Endodermal cell (in vitro differentiated cells): Measurements from ENCODE around the gene RPL10L. TPM values are rescaled to one million over a fixed set of nuclear protein-coding genes. Genes with fewer than 3 reads are reported as not detected.

Experiments
- DNase-seq: peaks from one replicate; pipeline ENCODE4 v3.0.0-alpha.2; 2017
- H3K27ac ChIP-seq: 2 replicates; pipeline ENCODE4 v1.5.1; 2013; ENCODE audit warnings: mild to moderate bottlenecking, low read depth, low read length, moderate library complexity
- H3K27me3 ChIP-seq: 2 replicates; pipeline ENCODE4 v1.6.1; 2013; ENCODE audit warnings: mild to moderate bottlenecking, low read length, moderate library complexity; ENCODE audit not compliant: insufficient read depth, control insufficient read depth, poor library complexity, severe bottlenecking
- H3K36me3 ChIP-seq: 2 replicates; pipeline ENCODE4 v1.7.0; 2013; ENCODE audit warnings: mild to moderate bottlenecking, low read length, moderate library complexity; ENCODE audit not compliant: control insufficient read depth, insufficient read depth
- H3K4me1 ChIP-seq: one replicate; pipeline ENCODE4 v1.7.0; 2013; ENCODE audit warnings: low read length; ENCODE audit not compliant: control insufficient read depth, insufficient read depth
- H3K4me3 ChIP-seq: 2 replicates; pipeline ENCODE4 v1.5.1; 2013; ENCODE audit warnings: mild to moderate bottlenecking, low read length, moderate library complexity
- H3K9ac ChIP-seq: 2 replicates; pipeline ENCODE4 v1.6.1; 2013; ENCODE audit warnings: mild to moderate bottlenecking, low read length, moderate library complexity; ENCODE audit not compliant: poor library complexity, severe bottlenecking; ENCODE audit errors: extremely low read depth
- H3K9me3 ChIP-seq: 2 replicates; pipeline ENCODE4 v1.6.1; 2013; ENCODE audit warnings: mild to moderate bottlenecking, low read length, moderate library complexity; ENCODE audit not compliant: control insufficient read depth
- H3K27ac Mint-ChIP-seq: 2 replicates; pipeline ENCODE4 v1.8.0; 2020; ENCODE audit warnings: mixed read lengths
- H3K27me3 Mint-ChIP-seq: 2 replicates; pipeline ENCODE4 v1.8.0; 2021; ENCODE audit warnings: mild to moderate bottlenecking, mixed read lengths; ENCODE audit not compliant: insufficient read depth
- H3K36me3 Mint-ChIP-seq: 2 replicates; pipeline ENCODE4 v1.8.0; 2020; ENCODE audit warnings: low read depth, mixed read lengths
- H3K4me1 Mint-ChIP-seq: 2 replicates; pipeline ENCODE4 v1.8.0; 2020; ENCODE audit warnings: mixed read lengths
- H3K4me3 Mint-ChIP-seq: 2 replicates; pipeline ENCODE4 v1.8.0; 2020; ENCODE audit warnings: mild to moderate bottlenecking, moderate library complexity, mixed read lengths
- H3K9me3 Mint-ChIP-seq: 2 replicates; pipeline ENCODE4 v1.8.0; 2020; ENCODE audit warnings: mild to moderate bottlenecking, mixed read lengths
- CTCF ChIP-seq: fragments of 200-600 bp; sonication (generic); conservative IDR thresholded peaks from 2 replicates; pipeline ENCODE4 v1.5.0; 2021; ENCODE audit warnings: antibody characterized with exemption, mild to moderate bottlenecking
- WGBS, 2 experiments: methylation state at CpG; one replicate each; pipeline versions ENCODE4 v1.1.5 to v1.1.7; 2013; ENCODE audit warnings: missing lambda C conversion rate in 2 of 2, mixed read lengths in 1 of 2; ENCODE audit not compliant: insufficient coverage in 1 of 2, insufficient read length in 1 of 2; 5-methylcytosine and 5-hydroxymethylcytosine counted together
- long read RNA-seq, 4 experiments: library from polyadenylated mRNA in 2 of 4; library from RNA in 1 of 4; library from capped mRNA in 1 of 4; stranded (forward) in 3 of 4; unstranded in 1 of 4; transcript quantifications; one replicate each; pipeline ENCODE4 v2.0.0, GENCODE V29; 2020 to 2021; ENCODE audit warnings: inconsistent platforms in 1 of 4
- polyA plus RNA-seq, 2 experiments: library from polyadenylated mRNA; stranded (reverse); fragments of 50-300 nt; gene quantifications; one replicate each; pipeline ENCODE4 v1.2.3, GENCODE V29; 2013
- total RNA-seq, 2 donors: library from RNA; stranded (reverse); fragmentation: NEBNext Ultra II Directional in 1 of 2; extraction: Animal tissue kit (Norgen Biotek cat#: 25700) in 1 of 2; gene quantifications; 2 replicates in 1 of 2; 3 replicates in 1 of 2; pipeline ENCODE4 v1.2.1, GENCODE V29; 2021

The RPL10L gene
- total RNA-seq = not detected
- polyA plus RNA-seq (2013, experiment 1 of 2) = not detected
- polyA plus RNA-seq (2013, experiment 2 of 2) = not detected
- long read RNA-seq, experiment 1 = 0 reads
- long read RNA-seq, experiment 2 = 0 reads
- long read RNA-seq, experiment 3 = 0 reads
- long read RNA-seq, experiment 4 = 0 reads

GRCh38 chr14:46651526-46652144 lies at the start of gene RPL10L:
TSS of gene RPL10L (minus strand) at chr14:46651781. CDS start at chr14:46651736, 45 bp downstream.
- Mint-ChIP-seq H3K27ac (no peak within 1 kb of the TSS), H3K4me1 (no peaks in the 10 kb centered on the region), H3K27me3 (no peaks in the 10 kb centered on the region), H3K4me3 (no peak within 1 kb of the TSS), H3K36me3 (no peaks in the 10 kb centered on the region), H3K9me3 (peaks cover 3% of the 10 kb centered on the region)
- no peak within 1 kb of the TSS for H3K27ac ChIP-seq
- no peaks in the 10 kb centered on the region for H3K27me3 ChIP-seq
- H3K4me1 ChIP-seq = no peaks in the 10 kb centered on the region
- peak; percentile 77 for DNase-seq
- WGBS, 2 experiments = 96 to 99% methylated on average over 25 to 36 of the region's 36 CpGs
- H3K9me3 ChIP-seq = no peaks in the 10 kb centered on the region
- no peak within 1 kb of the TSS for H3K4me3 ChIP-seq
- no peak within 1 kb of the TSS for H3K9ac ChIP-seq
- TF ChIP-seq CTCF = peak; percentile 66
- no peaks in the 10 kb centered on the region for H3K36me3 ChIP-seq

GRCh38 chr14:46691819-46692218 lies 40.2 kb upstream of the RPL10L start:
- peaks cover 8% of the 10 kb centered on the region for H3K4me1 Mint-ChIP-seq
- no peaks in the 10 kb centered on the region for H3K9me3 Mint-ChIP-seq
- H3K36me3 ChIP-seq = no peaks in the 10 kb centered on the region
- TF ChIP-seq CTCF = no peak
- no peak overlapping the region for H3K4me3 ChIP-seq
- no peak overlapping the region for H3K4me3 Mint-ChIP-seq
- no peaks in the 10 kb centered on the region for H3K36me3 Mint-ChIP-seq
- H3K27ac ChIP-seq = no peak overlapping the region
- WGBS, 2 experiments = 89 to 93% methylated on average over 3 of the region's 3 CpGs
- H3K4me1 ChIP-seq = no peaks in the 10 kb centered on the region
- H3K9me3 ChIP-seq = no peaks in the 10 kb centered on the region
- H3K27me3 Mint-ChIP-seq = no peaks in the 10 kb centered on the region
- H3K27me3 ChIP-seq = no peaks in the 10 kb centered on the region
- no peak overlapping the region for H3K9ac ChIP-seq
- no peak for DNase-seq
- no peak overlapping the region for H3K27ac Mint-ChIP-seq

GRCh38 chr14:46686652-46687051 lies 35.1 kb upstream of the RPL10L start:
- no peaks in the 10 kb centered on the region for H3K36me3 ChIP-seq

More at GRCh38 chr14:46686652-46687051, 35.1 kb upstream of the RPL10L start:
- H3K9me3 Mint-ChIP-seq = peaks cover 26% of the 10 kb centered on the region
- no peaks in the 10 kb centered on the region for H3K36me3 Mint-ChIP-seq
- H3K27ac ChIP-seq = no peak overlapping the region
- no peaks in the 10 kb centered on the region for H3K27me3 Mint-ChIP-seq
- H3K27ac Mint-ChIP-seq = no peak overlapping the region
- H3K4me3 ChIP-seq = no peak overlapping the region
- WGBS, 2 experiments = 97 to 100% methylated on average over 1 to 4 of the region's 4 CpGs
- DNase-seq = no peak
- H3K4me1 ChIP-seq = no peaks in the 10 kb centered on the region
- H3K4me1 Mint-ChIP-seq = no peaks in the 10 kb centered on the region
- peaks cover 25% of the 10 kb centered on the region for H3K9me3 ChIP-seq
- TF ChIP-seq CTCF = no peak
- no peak overlapping the region for H3K4me3 Mint-ChIP-seq
- H3K9ac ChIP-seq = no peak overlapping the region
- no peaks in the 10 kb centered on the region for H3K27me3 ChIP-seq
